GM23338 (cell line): ENCODE results near the gene PPP1R13L. TPM values are rescaled to one million over a fixed set of nuclear protein-coding genes. Genes with fewer than 3 reads are reported as not detected.

ENCODE experiments used
- ATAC-seq: fragments of 200-7000 bp; cut with Tn5 transposase; 3 replicates; pipeline ENCODE4 v1.9.1; 2020
- DNase-seq: peaks from one replicate; pipeline ENCODE4 v3.0.0-alpha.2; 2015; ENCODE audit warnings: low spot score
- H2AFZ ChIP-seq: fragments of 200-600 bp; sonication (generic); 2 replicates; pipeline ENCODE4 v1.8.0; 2016; ENCODE audit warnings: antibody characterized with exemption, mild to moderate bottlenecking, moderate library complexity
- H3F3A ChIP-seq: fragments of 200-600 bp; sonication (generic); replicated peaks from 2 replicates; pipeline ENCODE4 v1.8.0; 2017; ENCODE audit warnings: antibody characterized with exemption, mixed run types, low read depth
- H3K27ac ChIP-seq: fragments of 200-600 bp; sonication (generic); 2 replicates; pipeline ENCODE4 v1.6.1; 2016; ENCODE audit warnings: low read depth
- H3K27me3 ChIP-seq: fragments of 200-600 bp; sonication (generic); 2 replicates; pipeline ENCODE4 v1.8.0; 2016; ENCODE audit warnings: mild to moderate bottlenecking, mixed run types, moderate library complexity; ENCODE audit not compliant: insufficient read depth
- H3K36me3 ChIP-seq: fragments of 200-600 bp; sonication (generic); 2 replicates; pipeline ENCODE4 v1.8.0; 2016; ENCODE audit warnings: mild to moderate bottlenecking; ENCODE audit not compliant: insufficient read depth
- H3K4me1 ChIP-seq: fragments of 200-600 bp; sonication (generic); 2 replicates; pipeline ENCODE4 v1.8.0; 2016; ENCODE audit warnings: mild to moderate bottlenecking, moderate library complexity; ENCODE audit not compliant: insufficient read depth
- H3K4me2 ChIP-seq: fragments of 200-600 bp; sonication (generic); 2 replicates; pipeline ENCODE4 v1.7.1; 2017; ENCODE audit warnings: mixed run types
- H3K4me3 ChIP-seq: fragments of 200-600 bp; sonication (generic); 2 replicates; pipeline ENCODE4 v1.6.1; 2016; ENCODE audit warnings: mixed run types
- H3K79me2 ChIP-seq: fragments of 200-600 bp; sonication (generic); replicated peaks from 2 replicates; pipeline ENCODE4 v1.8.0; 2017; ENCODE audit warnings: mild to moderate bottlenecking; ENCODE audit not compliant: insufficient read depth
- H3K9me2 ChIP-seq: fragments of 200-600 bp; sonication (generic); 2 replicates; pipeline ENCODE4 v1.8.0; 2017; ENCODE audit not compliant: insufficient read depth
- H4K20me1 ChIP-seq: fragments of 200-600 bp; sonication (generic); replicated peaks from 2 replicates; pipeline ENCODE4 v1.8.0; 2017; ENCODE audit warnings: mild to moderate bottlenecking; ENCODE audit not compliant: insufficient read depth
- H3K27ac Mint-ChIP-seq: 2 replicates; pipeline ENCODE4 v1.8.0; 2020; ENCODE audit warnings: inconsistent platforms, mild to moderate bottlenecking, moderate library complexity, mixed read lengths
- H3K27me3 Mint-ChIP-seq: 3 replicates; pipeline ENCODE4 v1.8.0; 2022; ENCODE audit warnings: low read depth, mild to moderate bottlenecking, moderate library complexity, mixed read lengths, inconsistent platforms; ENCODE audit not compliant: insufficient read depth, poor library complexity
- H3K36me3 Mint-ChIP-seq: 3 replicates; pipeline ENCODE4 v1.8.0; 2021; ENCODE audit warnings: low read depth, mild to moderate bottlenecking, inconsistent platforms, moderate library complexity, mixed read lengths
- H3K4me1 Mint-ChIP-seq: 3 replicates; pipeline ENCODE4 v1.8.0; 2020; ENCODE audit warnings: mild to moderate bottlenecking, inconsistent platforms, mixed read lengths
- H3K4me3 Mint-ChIP-seq: 3 replicates; pipeline ENCODE4 v1.8.0; 2021; ENCODE audit warnings: moderate library complexity, mild to moderate bottlenecking, inconsistent platforms, mixed read lengths
- H3K9me3 Mint-ChIP-seq: 3 replicates; pipeline ENCODE4 v1.8.0; 2020; ENCODE audit warnings: moderate library complexity, mild to moderate bottlenecking, inconsistent platforms, mixed read lengths
- CREB1 ChIP-seq: fragments of 250-450 bp; sonication (Bioruptor Pico); IDR thresholded peaks from 2 replicates; pipeline ENCODE4 v1.5.0; 2020; ENCODE audit warnings: low read depth, mild to moderate bottlenecking, moderate library complexity
- EZH2 ChIP-seq: fragments of 200-600 bp; sonication (generic); IDR thresholded peaks from one replicate; pipeline ENCODE4 v1.8.0; 2017; ENCODE audit warnings: antibody characterized with exemption, mild to moderate bottlenecking, low read depth; ENCODE audit not compliant: unreplicated experiment
- EZH2phosphoT487 ChIP-seq: fragments of 200-600 bp; sonication (generic); IDR thresholded peaks from one replicate; pipeline ENCODE4 v1.8.1; 2018; ENCODE audit warnings: antibody characterized with exemption; ENCODE audit not compliant: unreplicated experiment
- JUNB ChIP-seq: IDR thresholded peaks from one replicate; pipeline ENCODE4 v1.6.1; 2016; ENCODE audit warnings: antibody characterized with exemption; ENCODE audit not compliant: unreplicated experiment
- NANOG ChIP-seq: IDR thresholded peaks from 2 replicates; pipeline ENCODE4 v1.6.1; 2016; ENCODE audit warnings: antibody characterized with exemption, borderline replicate concordance
- POLR2AphosphoS5 ChIP-seq: IDR thresholded peaks from 2 replicates; pipeline ENCODE4 v1.6.1; 2016; ENCODE audit warnings: antibody characterized with exemption, low read depth
- REST ChIP-seq: IDR thresholded peaks from one replicate; pipeline ENCODE4 v1.6.1; 2018; ENCODE audit warnings: antibody characterized with exemption; ENCODE audit not compliant: unreplicated experiment
- STAT1 ChIP-seq: IDR thresholded peaks from one replicate; pipeline ENCODE4 v1.6.1; 2016; ENCODE audit warnings: antibody characterized with exemption; ENCODE audit not compliant: unreplicated experiment
- ZNF114 ChIP-seq: fragments of 250-450 bp; sonication (Bioruptor Pico); IDR thresholded peaks from 2 replicates; pipeline ENCODE4 v1.5.0; 2020; ENCODE audit warnings: mild to moderate bottlenecking, moderate library complexity
- ZNF331 ChIP-seq: fragments of 250-450 bp; sonication (Bioruptor Pico); IDR thresholded peaks from 2 replicates; pipeline ENCODE4 v1.5.0; 2020; ENCODE audit warnings: low read depth, mild to moderate bottlenecking, moderate library complexity
- ZNF462 ChIP-seq: fragments of 250-450 bp; sonication (Bioruptor Pico); IDR thresholded peaks from 2 replicates; pipeline ENCODE4 v1.5.0; 2020; ENCODE audit warnings: mild to moderate bottlenecking, moderate library complexity
- polyA plus RNA-seq: library from polyadenylated mRNA; unstranded; fragments of >200 nt; fragmentation: Nextera tagmentation; extraction: Ambion mirVana; gene quantifications from 2 replicates; pipeline ENCODE4 v1.2.1, GENCODE V29; 2016
- total RNA-seq: library from RNA; depleted of rRNA; stranded (reverse); fragments of >200 nt; shearing (Covaris generic); gene quantifications from 2 replicates; pipeline ENCODE4 v1.2.3, GENCODE V29; 2014
- TF ChIP-seq, protein P1 (sequence below), 2 experiments: fragments of 200-600 bp in 1 of 2; sonication (generic) in 1 of 2; conservative IDR thresholded peaks; 2 replicates each; pipeline versions ENCODE4 v1.5.1 to v1.6.1; 2016 to 2017; ENCODE audit warnings: antibody characterized with exemption in 2 of 2, low read depth in 2 of 2, mild to moderate bottlenecking in 2 of 2, moderate library complexity in 1 of 2
- TF ChIP-seq, protein P2 (sequence below): IDR thresholded peaks from 2 replicates; pipeline ENCODE4 v1.6.1; 2016; ENCODE audit warnings: antibody characterized with exemption

Gene PPP1R13L
- total and polyA plus RNA-seq, 2 experiments from 2014 or later: 9.6 to 15.5 TPM

GRCh38 chr19:45347570-45348366 lies 57.1 kb downstream of the PPP1R13L start:
- Histone ChIP-seq H2AFZ (no peak overlapping the region), H4K20me1 (no peaks in the 10 kb centered on the region; the same call in 1 of the 2 replicates), H3K4me3 (no peak overlapping the region), H3K79me2 (no peaks in the 10 kb centered on the region), H3K27ac (no peak overlapping the region), H3K9me2 (no peaks in the 10 kb centered on the region), H3K4me2 (no peak overlapping the region), H3F3A (0 out of 2 replicates have a peak, but pooled peaks cover 2% of the 10 kb centered on the region), H3K27me3 (no peaks in the 10 kb centered on the region), H3K36me3 (no peaks in the 10 kb centered on the region), H3K4me1 (no peaks in the 10 kb centered on the region)
- Mint-ChIP-seq H3K4me3 (no peak overlapping the region), H3K9me3 (no peaks in the 10 kb centered on the region), H3K36me3 (peaks cover 21% of the 10 kb centered on the region), H3K27ac (no peak overlapping the region), H3K27me3 (peaks cover 12% of the 10 kb centered on the region), H3K4me1 (no peaks in the 10 kb centered on the region; the same call in 2 of the 3 replicates)
- DNase-seq: no peak
- no peak; the same call in 2 of the 3 replicates for ATAC-seq
- TF ChIP-seq, protein P1, sequence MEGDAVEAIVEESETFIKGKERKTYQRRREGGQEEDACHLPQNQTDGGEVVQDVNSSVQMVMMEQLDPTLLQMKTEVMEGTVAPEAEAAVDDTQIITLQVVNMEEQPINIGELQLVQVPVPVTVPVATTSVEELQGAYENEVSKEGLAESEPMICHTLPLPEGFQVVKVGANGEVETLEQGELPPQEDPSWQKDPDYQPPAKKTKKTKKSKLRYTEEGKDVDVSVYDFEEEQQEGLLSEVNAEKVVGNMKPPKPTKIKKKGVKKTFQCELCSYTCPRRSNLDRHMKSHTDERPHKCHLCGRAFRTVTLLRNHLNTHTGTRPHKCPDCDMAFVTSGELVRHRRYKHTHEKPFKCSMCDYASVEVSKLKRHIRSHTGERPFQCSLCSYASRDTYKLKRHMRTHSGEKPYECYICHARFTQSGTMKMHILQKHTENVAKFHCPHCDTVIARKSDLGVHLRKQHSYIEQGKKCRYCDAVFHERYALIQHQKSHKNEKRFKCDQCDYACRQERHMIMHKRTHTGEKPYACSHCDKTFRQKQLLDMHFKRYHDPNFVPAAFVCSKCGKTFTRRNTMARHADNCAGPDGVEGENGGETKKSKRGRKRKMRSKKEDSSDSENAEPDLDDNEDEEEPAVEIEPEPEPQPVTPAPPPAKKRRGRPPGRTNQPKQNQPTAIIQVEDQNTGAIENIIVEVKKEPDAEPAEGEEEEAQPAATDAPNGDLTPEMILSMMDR (conservative IDR thresholded peaks at IDR 0.05; ENCODE audit: low read depth in 2 of 2): no peak
- TF ChIP-seq ZNF331 (no peak), CREB1 (CRISPR knock-in tag) (no peak), ZNF462 (no peak), POLR2AphosphoS5 (no peak; the same call in none of the 2 replicates), JUNB (no peak), EZH2 (no peak), EZH2phosphoT487 (no peak), ZNF114 (CRISPR knock-in tag) (no peak), REST (no peak), NANOG (no peak), STAT1 (no peak)
- TF ChIP-seq, protein P2, sequence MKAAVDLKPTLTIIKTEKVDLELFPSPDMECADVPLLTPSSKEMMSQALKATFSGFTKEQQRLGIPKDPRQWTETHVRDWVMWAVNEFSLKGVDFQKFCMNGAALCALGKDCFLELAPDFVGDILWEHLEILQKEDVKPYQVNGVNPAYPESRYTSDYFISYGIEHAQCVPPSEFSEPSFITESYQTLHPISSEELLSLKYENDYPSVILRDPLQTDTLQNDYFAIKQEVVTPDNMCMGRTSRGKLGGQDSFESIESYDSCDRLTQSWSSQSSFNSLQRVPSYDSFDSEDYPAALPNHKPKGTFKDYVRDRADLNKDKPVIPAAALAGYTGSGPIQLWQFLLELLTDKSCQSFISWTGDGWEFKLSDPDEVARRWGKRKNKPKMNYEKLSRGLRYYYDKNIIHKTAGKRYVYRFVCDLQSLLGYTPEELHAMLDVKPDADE: no peak
